SK-N-SH (cell line): Measurements from ENCODE around the gene PERCC1. TPM values are rescaled to one million over a fixed set of nuclear protein-coding genes. Genes with fewer than 3 reads are reported as not detected.

Experiments
- CTCF ChIA-PET: fragments of 300-600, 350-600 bp; formaldehyde crosslinking; extraction: SDS; loops from one replicate; lab custom pipeline; 2021; lab: Yijun Ruan, JAX
- POLR2A ChIA-PET: fragments of 350-600 bp; sonication (Branson Sonifier 250); formaldehyde crosslinking; extraction: SDS; loops from one replicate; lab custom pipeline; 2020; ENCODE audit warnings: antibody characterized with exemption, inconsistent platforms; lab: Yijun Ruan, JAX
- DNase-seq: peaks from one replicate; pipeline ENCODE4 v3.0.0; 2012
- H2AFZ ChIP-seq: fragments of 200-600 bp; sonication (generic); 2 replicates; pipeline ENCODE4 v1.8.1; 2016; ENCODE audit warnings: antibody characterized with exemption, mild to moderate bottlenecking, low read depth
- H3F3A ChIP-seq: fragments of 200-600 bp; sonication (generic); replicated peaks from 2 replicates; pipeline ENCODE3; 2016; ENCODE audit warnings: antibody characterized with exemption, mild to moderate bottlenecking; ENCODE audit not compliant: insufficient read depth
- H3K27ac ChIP-seq, 2 experiments: fragments of 200-500 bp in 1 of 2; fragments of 200-600 bp in 1 of 2; sonication (Bioruptor generic) in 1 of 2; sonication (generic), shearing (Covaris generic) in 1 of 2; 2 replicates each; pipeline versions ENCODE4 v1.5.1 to v1.6.1; 2014 to 2016; ENCODE audit warnings: low read depth in 2 of 2, inconsistent platforms in 1 of 2, low read length in 1 of 2, mild to moderate bottlenecking in 1 of 2, mixed read lengths in 1 of 2
- H3K27me3 ChIP-seq: fragments of 200-600 bp; sonication (generic), shearing (Covaris generic); 2 replicates; pipeline ENCODE4 v1.6.1; 2016; ENCODE audit warnings: mixed run types; ENCODE audit not compliant: insufficient read depth
- H3K36me3 ChIP-seq, 2 experiments: fragments of 200-500 bp in 1 of 2; fragments of 200-600 bp in 1 of 2; sonication (Bioruptor generic) in 1 of 2; sonication (generic) in 1 of 2; replicated peaks in 1 of 2; 2 replicates each; pipeline versions ENCODE3 to v1.5.1; 2014 to 2016; ENCODE audit warnings: low read length in 1 of 2, mild to moderate bottlenecking in 1 of 2; ENCODE audit not compliant: insufficient read depth in 2 of 2, control insufficient read depth in 1 of 2
- H3K4me1 ChIP-seq, 2 experiments: fragments of 200-500 bp in 1 of 2; fragments of 200-600 bp in 1 of 2; sonication (Bioruptor generic) in 1 of 2; sonication (generic), shearing (Covaris generic) in 1 of 2; 2 replicates each; pipeline versions ENCODE4 v1.5.1 to v1.6.1; 2014 to 2016; ENCODE audit warnings: low read depth in 1 of 2, low read length in 1 of 2, mixed run types in 1 of 2; ENCODE audit not compliant: insufficient read depth in 2 of 2, control insufficient read depth in 1 of 2
- H3K4me2 ChIP-seq: fragments of 200-600 bp; sonication (generic), shearing (Covaris generic); 2 replicates; pipeline ENCODE4 v1.6.1; 2017; ENCODE audit warnings: mixed run types
- H3K4me3 ChIP-seq, 2 experiments: fragments of 200-500 bp in 1 of 2; fragments of 200-600 bp in 1 of 2; sonication (Bioruptor generic) in 1 of 2; sonication (generic), shearing (Covaris generic) in 1 of 2; 2 replicates each; pipeline versions ENCODE4 v1.5.1 to v1.8.1; 2014 to 2016; ENCODE audit warnings: low read depth in 2 of 2, inconsistent platforms in 1 of 2, low read length in 1 of 2, mild to moderate bottlenecking in 1 of 2, mixed read lengths in 1 of 2, moderate library complexity in 1 of 2
- H3K79me2 ChIP-seq: fragments of 200-600 bp; sonication (generic); 2 replicates; pipeline ENCODE4 v1.8.1; 2017; ENCODE audit warnings: mild to moderate bottlenecking; ENCODE audit not compliant: insufficient read depth
- H3K9ac ChIP-seq: fragments of 200-600 bp; sonication (generic); 2 replicates; pipeline ENCODE4 v1.6.1; 2017; ENCODE audit warnings: mixed run types
- H3K9me2 ChIP-seq: fragments of 200-600 bp; sonication (generic); 2 replicates; pipeline ENCODE4 v1.6.1; 2017; ENCODE audit warnings: mixed run types
- H3K9me3 ChIP-seq: fragments of 200-600 bp; sonication (generic); 2 replicates; pipeline ENCODE4 v1.6.1; 2017; ENCODE audit warnings: mixed run types, mild to moderate bottlenecking, moderate library complexity
- H4K20me1 ChIP-seq: fragments of 200-600 bp; sonication (generic); 2 replicates; pipeline ENCODE4 v1.6.1; 2017; ENCODE audit warnings: mild to moderate bottlenecking, mixed run types; ENCODE audit not compliant: insufficient read depth
- EP300 ChIP-seq, 2 experiments: IDR thresholded peaks; 2 replicates each; pipeline versions ENCODE4 v1.4.0 to v1.6.1; 2012; ENCODE audit warnings: borderline replicate concordance in 1 of 2, low read depth in 1 of 2, low read length in 1 of 2
- EZH2phosphoT487 ChIP-seq: fragments of 200-600 bp; sonication (generic); IDR thresholded peaks from 2 replicates; pipeline ENCODE4 v1.6.1; 2017; ENCODE audit warnings: low read depth, mixed run types, mild to moderate bottlenecking, antibody characterized with exemption, moderate library complexity, borderline replicate concordance
- JUND ChIP-seq: IDR thresholded peaks from 2 replicates; pipeline ENCODE4 v1.4.0; 2012
- MXI1 ChIP-seq: IDR thresholded peaks from 2 replicates; pipeline ENCODE4 v1.6.1; 2012; ENCODE audit warnings: mild to moderate bottlenecking, low read depth, low read length, improper control_type of control experiment
- RAD21 ChIP-seq: IDR thresholded peaks from 2 replicates; pipeline ENCODE4 v1.6.1; 2012; ENCODE audit warnings: mild to moderate bottlenecking, low read length
- RCOR1 ChIP-seq: fragments of 150-350 bp; IDR thresholded peaks from 2 replicates; pipeline ENCODE4 v1.6.1; 2017; ENCODE audit warnings: antibody characterized with exemption, low read length
- SIN3A ChIP-seq: IDR thresholded peaks from 2 replicates; pipeline ENCODE4 v1.6.1; 2012; ENCODE audit warnings: low read depth, mild to moderate bottlenecking, low read length, moderate library complexity, borderline replicate concordance
- TEAD4 ChIP-seq: IDR thresholded peaks from 2 replicates; pipeline ENCODE4 v1.4.0; 2012; ENCODE audit warnings: mild to moderate bottlenecking, borderline replicate concordance; ENCODE audit not compliant: insufficient read depth
- WGBS: methylation state at CpG from one replicate; pipeline ENCODE4 v1.1.6; 2017; ENCODE audit warnings: low lambda C conversion rate; 5-methylcytosine and 5-hydroxymethylcytosine counted together
- polyA plus RNA-seq, 3 experiments: library from polyadenylated mRNA; depleted of rRNA; stranded (reverse); fragments of >200 nt; gene quantifications; 2 replicates each; pipeline ENCODE4 v1.2.3, GENCODE V29; 2012
- TF ChIP-seq, protein P1 (sequence below): IDR thresholded peaks from 2 replicates; pipeline ENCODE4 v1.4.0; 2012; ENCODE audit warnings: low read depth
- TF ChIP-seq, protein P2 (sequence below): IDR thresholded peaks from 2 replicates; pipeline ENCODE4 v1.4.0; 2012; ENCODE audit warnings: low read depth, borderline replicate concordance
- TF ChIP-seq, protein P3 (sequence below): IDR thresholded peaks from 2 replicates; pipeline ENCODE4 v1.6.1; 2012; ENCODE audit warnings: mild to moderate bottlenecking, low read depth, low read length, moderate library complexity
- TF ChIP-seq, protein P4 (sequence below): fragments of 200-600 bp; sonication (generic); IDR thresholded peaks from 2 replicates; pipeline ENCODE4 v1.6.1; 2017; ENCODE audit warnings: antibody characterized with exemption, mild to moderate bottlenecking, moderate library complexity

Gene PERCC1
- polyA plus RNA-seq, 1 of the 3 experiments (the other 2 are of a cell fraction) = not detected

DNA sequence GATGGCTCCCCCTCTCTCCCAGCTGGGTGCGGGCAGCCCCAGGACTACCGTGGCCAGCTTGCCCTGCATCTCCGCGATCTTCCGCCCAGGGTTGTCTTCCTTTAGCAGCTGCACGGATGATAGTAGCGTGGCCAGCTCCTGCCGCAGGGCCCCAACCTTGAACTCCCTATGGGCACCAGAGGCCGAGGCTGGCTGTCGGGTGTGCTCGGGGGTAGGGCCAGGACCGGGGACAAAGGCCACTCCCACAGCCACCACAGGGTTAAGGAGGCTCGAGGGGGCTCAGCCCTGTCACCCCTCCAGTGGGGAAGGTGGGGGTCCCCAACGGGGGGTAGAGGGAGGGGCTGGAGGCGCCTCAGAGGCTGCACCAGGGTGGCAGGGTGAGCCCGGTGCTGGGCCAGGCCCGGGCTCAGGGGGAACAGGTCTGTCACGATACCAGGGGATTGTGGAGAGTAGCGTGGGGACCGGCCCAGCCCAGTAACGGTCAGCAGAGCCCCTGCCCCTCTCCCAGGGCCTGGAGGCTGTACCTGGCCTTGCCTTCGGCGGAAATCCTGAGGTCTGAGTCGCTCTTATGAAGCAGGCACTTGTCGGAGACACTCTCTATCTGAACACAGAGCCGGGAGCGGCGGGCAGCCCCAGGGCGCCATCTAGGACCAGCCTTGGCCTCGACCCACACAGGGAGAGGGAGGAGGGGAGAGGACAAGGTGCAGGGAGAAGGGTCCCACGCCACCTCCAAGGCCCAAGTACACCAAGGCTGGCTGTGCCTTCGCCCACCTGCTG lies 5.2 kb downstream of the PERCC1 start:
- H3K27me3 ChIP-seq = no peaks in the 10 kb centered on the region
- H3K36me3 ChIP-seq = no peaks in the 10 kb centered on the region
- H3K9ac ChIP-seq = no peak overlapping the region
- POLR2A ChIA-PET = no interaction called here
- DNase-seq = no peak
- CTCF ChIA-PET = interaction anchor here (1.0 kb wide), 1 partner anchor 724 kb away, joined by 3 read pairs; no protein-coding TSS in a partner anchor
- no peak for TF ChIP-seq SIN3A
- TF ChIP-seq EZH2phosphoT487 = no peak
- TF ChIP-seq MXI1 = no peak
- no peak for TF ChIP-seq RCOR1
- no peak overlapping the region for H3K4me2 ChIP-seq
- no peaks in the 10 kb centered on the region for H3K9me3 ChIP-seq
- H3K4me3 ChIP-seq = no peak overlapping the region
- H2AFZ ChIP-seq = no peak overlapping the region
- no peaks in the 10 kb centered on the region for H4K20me1 ChIP-seq
- 87% methylated on average over 20 of the region's 32 CpGs for WGBS
- no peak overlapping the region for H3K27ac ChIP-seq
- no peaks in the 10 kb centered on the region for H3K79me2 ChIP-seq
- no peaks in the 10 kb centered on the region for H3K9me2 ChIP-seq
- H3K4me1 ChIP-seq = peaks cover 0 to 1% of the 10 kb centered on the region in 2 experiments; a peak in 1 of 4 replicates
- H3F3A ChIP-seq = no peaks in the 10 kb centered on the region

DNA sequence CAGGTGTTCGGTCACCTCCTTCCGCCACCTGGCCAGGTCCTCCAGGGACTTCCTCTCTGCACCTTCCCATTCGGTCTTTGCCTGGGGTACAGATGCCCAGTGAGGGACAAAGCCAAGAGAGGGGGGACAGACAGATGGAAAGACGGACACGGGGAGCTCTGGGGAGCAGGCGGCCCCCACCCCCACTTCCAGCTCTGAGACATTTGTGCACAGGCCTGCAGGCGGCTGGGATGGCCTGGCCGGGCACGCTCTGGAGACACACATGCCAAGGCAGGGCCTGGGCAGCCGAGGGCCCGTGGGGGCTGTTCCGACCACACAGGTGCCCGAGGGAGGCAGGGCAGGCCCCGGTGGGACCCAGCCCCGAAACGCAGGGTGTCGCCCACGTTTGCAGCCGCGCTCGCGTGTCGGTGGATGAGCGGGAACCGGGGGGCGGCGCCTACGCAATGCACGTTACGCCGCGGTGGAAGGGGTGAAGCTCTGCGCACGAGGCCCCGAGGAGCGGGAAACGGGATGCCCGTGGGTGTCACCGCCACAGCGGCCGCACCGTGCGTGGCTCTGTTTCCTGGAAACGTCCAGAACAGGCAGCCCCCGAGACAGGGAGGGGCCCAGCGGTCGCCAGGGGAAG lies 6.0 kb downstream of the PERCC1 start:
- WGBS = 90% methylated on average over 40 of the region's 47 CpGs
- CTCF ChIA-PET = no interaction called here

More for the DNA sequence above, 6.0 kb downstream of the PERCC1 start:
- H3K4me3 ChIP-seq = no peak overlapping the region
- no peaks in the 10 kb centered on the region for H3K79me2 ChIP-seq
- no peak for DNase-seq
- H4K20me1 ChIP-seq = no peaks in the 10 kb centered on the region
- no peaks in the 10 kb centered on the region for H3K27me3 ChIP-seq
- no peaks in the 10 kb centered on the region for H3K36me3 ChIP-seq
- H2AFZ ChIP-seq = no peak overlapping the region
- no peaks in the 10 kb centered on the region for H3K9me2 ChIP-seq
- TF ChIP-seq EP300 (IDR thresholded peaks at IDR 0.05; ENCODE audit: borderline replicate concordance in 1 of 2, low read depth in 1 of 2, low read length in 1 of 2) = no peak
- TF ChIP-seq RAD21 = no peak
- TF ChIP-seq, protein P1, sequence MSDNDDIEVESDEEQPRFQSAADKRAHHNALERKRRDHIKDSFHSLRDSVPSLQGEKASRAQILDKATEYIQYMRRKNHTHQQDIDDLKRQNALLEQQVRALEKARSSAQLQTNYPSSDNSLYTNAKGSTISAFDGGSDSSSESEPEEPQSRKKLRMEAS = no peak
- TF ChIP-seq, protein P2, sequence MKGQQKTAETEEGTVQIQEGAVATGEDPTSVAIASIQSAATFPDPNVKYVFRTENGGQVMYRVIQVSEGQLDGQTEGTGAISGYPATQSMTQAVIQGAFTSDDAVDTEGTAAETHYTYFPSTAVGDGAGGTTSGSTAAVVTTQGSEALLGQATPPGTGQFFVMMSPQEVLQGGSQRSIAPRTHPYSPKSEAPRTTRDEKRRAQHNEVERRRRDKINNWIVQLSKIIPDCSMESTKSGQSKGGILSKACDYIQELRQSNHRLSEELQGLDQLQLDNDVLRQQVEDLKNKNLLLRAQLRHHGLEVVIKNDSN = no peak
- TF ChIP-seq JUND = no peak
- TF ChIP-seq, protein P3, sequence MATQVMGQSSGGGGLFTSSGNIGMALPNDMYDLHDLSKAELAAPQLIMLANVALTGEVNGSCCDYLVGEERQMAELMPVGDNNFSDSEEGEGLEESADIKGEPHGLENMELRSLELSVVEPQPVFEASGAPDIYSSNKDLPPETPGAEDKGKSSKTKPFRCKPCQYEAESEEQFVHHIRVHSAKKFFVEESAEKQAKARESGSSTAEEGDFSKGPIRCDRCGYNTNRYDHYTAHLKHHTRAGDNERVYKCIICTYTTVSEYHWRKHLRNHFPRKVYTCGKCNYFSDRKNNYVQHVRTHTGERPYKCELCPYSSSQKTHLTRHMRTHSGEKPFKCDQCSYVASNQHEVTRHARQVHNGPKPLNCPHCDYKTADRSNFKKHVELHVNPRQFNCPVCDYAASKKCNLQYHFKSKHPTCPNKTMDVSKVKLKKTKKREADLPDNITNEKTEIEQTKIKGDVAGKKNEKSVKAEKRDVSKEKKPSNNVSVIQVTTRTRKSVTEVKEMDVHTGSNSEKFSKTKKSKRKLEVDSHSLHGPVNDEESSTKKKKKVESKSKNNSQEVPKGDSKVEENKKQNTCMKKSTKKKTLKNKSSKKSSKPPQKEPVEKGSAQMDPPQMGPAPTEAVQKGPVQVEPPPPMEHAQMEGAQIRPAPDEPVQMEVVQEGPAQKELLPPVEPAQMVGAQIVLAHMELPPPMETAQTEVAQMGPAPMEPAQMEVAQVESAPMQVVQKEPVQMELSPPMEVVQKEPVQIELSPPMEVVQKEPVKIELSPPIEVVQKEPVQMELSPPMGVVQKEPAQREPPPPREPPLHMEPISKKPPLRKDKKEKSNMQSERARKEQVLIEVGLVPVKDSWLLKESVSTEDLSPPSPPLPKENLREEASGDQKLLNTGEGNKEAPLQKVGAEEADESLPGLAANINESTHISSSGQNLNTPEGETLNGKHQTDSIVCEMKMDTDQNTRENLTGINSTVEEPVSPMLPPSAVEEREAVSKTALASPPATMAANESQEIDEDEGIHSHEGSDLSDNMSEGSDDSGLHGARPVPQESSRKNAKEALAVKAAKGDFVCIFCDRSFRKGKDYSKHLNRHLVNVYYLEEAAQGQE = no peak
- TF ChIP-seq RCOR1 = no peak
- TF ChIP-seq, protein P4, sequence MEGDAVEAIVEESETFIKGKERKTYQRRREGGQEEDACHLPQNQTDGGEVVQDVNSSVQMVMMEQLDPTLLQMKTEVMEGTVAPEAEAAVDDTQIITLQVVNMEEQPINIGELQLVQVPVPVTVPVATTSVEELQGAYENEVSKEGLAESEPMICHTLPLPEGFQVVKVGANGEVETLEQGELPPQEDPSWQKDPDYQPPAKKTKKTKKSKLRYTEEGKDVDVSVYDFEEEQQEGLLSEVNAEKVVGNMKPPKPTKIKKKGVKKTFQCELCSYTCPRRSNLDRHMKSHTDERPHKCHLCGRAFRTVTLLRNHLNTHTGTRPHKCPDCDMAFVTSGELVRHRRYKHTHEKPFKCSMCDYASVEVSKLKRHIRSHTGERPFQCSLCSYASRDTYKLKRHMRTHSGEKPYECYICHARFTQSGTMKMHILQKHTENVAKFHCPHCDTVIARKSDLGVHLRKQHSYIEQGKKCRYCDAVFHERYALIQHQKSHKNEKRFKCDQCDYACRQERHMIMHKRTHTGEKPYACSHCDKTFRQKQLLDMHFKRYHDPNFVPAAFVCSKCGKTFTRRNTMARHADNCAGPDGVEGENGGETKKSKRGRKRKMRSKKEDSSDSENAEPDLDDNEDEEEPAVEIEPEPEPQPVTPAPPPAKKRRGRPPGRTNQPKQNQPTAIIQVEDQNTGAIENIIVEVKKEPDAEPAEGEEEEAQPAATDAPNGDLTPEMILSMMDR = no peak
- TF ChIP-seq TEAD4 = no peak
- H3K27ac ChIP-seq = no peak overlapping the region
- POLR2A ChIA-PET = no interaction called here
- no peak overlapping the region for H3K4me2 ChIP-seq
- H3K4me1 ChIP-seq = no peaks in the 10 kb centered on the region; a peak in 1 of 4 replicates
- no peak overlapping the region for H3K9ac ChIP-seq
- no peaks in the 10 kb centered on the region for H3K9me3 ChIP-seq
- no peaks in the 10 kb centered on the region for H3F3A ChIP-seq
